Measurements from ENCODE around the gene CD4.
A peak's percentile ranks its signal among the peaks of the same experiment; 100 is the strongest.

CD4 gene

GRCh38 chr12:6827437-6827911 lies 38.1 kb downstream of the CD4 start:
- peak; percentile 99 for FAIRE-seq
- DNase-seq (ENCODE audit: low spot score): peak; percentile 91

- FAIRE-seq: peak; percentile 77
- peak; percentile 68 for DNase-seq (ENCODE audit: low spot score)
Observed at GRCh38 chr12:6827982-6828780, 38.9 kb downstream of the CD4 start, which contains the start of gene P3H3. Gene P3H3 (plus strand): TSS chr12:6828407. CDS start chr12:6828441, 34 bp downstream.

- peak; percentile 74 for FAIRE-seq
Observed at GRCh38 chr12:6828781-6829535, 39.6 kb downstream of the CD4 start.

GRCh38 chr12:6829536-6830220 lies 40.4 kb downstream of the CD4 start:
- FAIRE-seq: no peak

More at GRCh38 chr12:6828781-6829535, 39.6 kb downstream of the CD4 start:
- peak; percentile 64 for DNase-seq (ENCODE audit: low spot score)

GRCh38 chr12:6830286-6830890 lies 41.1 kb downstream of the CD4 start:
- FAIRE-seq (peak; percentile 48), DNase-seq (ENCODE audit: low spot score) (no peak)

More at GRCh38 chr12:6829536-6830220, 40.4 kb downstream of the CD4 start:
- DNase-seq (ENCODE audit: low spot score): peak; percentile 71

- DNase-seq (ENCODE audit: low spot score) (no peak), FAIRE-seq (no peak)
Observed at GRCh38 chr12:6830999-6831398, 41.7 kb downstream of the CD4 start.

GRCh38 chr12:6831450-6831995 lies 42.2 kb downstream of the CD4 start:
- DNase-seq (ENCODE audit: low spot score) (no peak), FAIRE-seq (peak; percentile 27)

- FAIRE-seq: no peak
Observed at GRCh38 chr12:6832125-6832524, 42.8 kb downstream of the CD4 start.

GRCh38 chr12:6833189-6833890 lies 44.0 kb downstream of the CD4 start:
- DNase-seq (ENCODE audit: low spot score) (no peak), FAIRE-seq (no peak)

More at GRCh38 chr12:6832125-6832524, 42.8 kb downstream of the CD4 start:
- DNase-seq (ENCODE audit: low spot score): no peak

- FAIRE-seq (no peak), DNase-seq (ENCODE audit: low spot score) (no peak)
Observed at GRCh38 chr12:6834254-6834653, 44.9 kb downstream of the CD4 start.

GRCh38 chr12:6834873-6835272 lies 45.5 kb downstream of the CD4 start:
- FAIRE-seq (no peak), DNase-seq (ENCODE audit: low spot score) (no peak)

- FAIRE-seq: no peak
- no peak for DNase-seq (ENCODE audit: low spot score)
Observed at GRCh38 chr12:6836851-6837250, 47.5 kb downstream of the CD4 start.

- FAIRE-seq (no peak), DNase-seq (ENCODE audit: low spot score) (no peak)
Observed at GRCh38 chr12:6837370-6838060, 48.2 kb downstream of the CD4 start.

- DNase-seq (ENCODE audit: low spot score) (no peak), FAIRE-seq (no peak)
Observed at GRCh38 chr12:6838854-6839253, 49.5 kb downstream of the CD4 start.

GRCh38 chr12:6839482-6840201 lies 50.3 kb downstream of the CD4 start:
- FAIRE-seq: no peak
- no peak for DNase-seq (ENCODE audit: low spot score)

GRCh38 chr12:6840330-6840729 lies 51.0 kb downstream of the CD4 start:
- FAIRE-seq (no peak), DNase-seq (ENCODE audit: low spot score) (no peak)

- no peak for FAIRE-seq
- DNase-seq (ENCODE audit: low spot score): no peak
Observed at GRCh38 chr12:6840761-6841515, 51.6 kb downstream of the CD4 start, which contains the start of gene GNB3. Gene GNB3 (plus strand): TSS chr12:6840925. CDS start chr12:6841288, 363 bp downstream.

GRCh38 chr12:6842075-6842474 lies 52.7 kb downstream of the CD4 start:
- FAIRE-seq (no peak), DNase-seq (ENCODE audit: low spot score) (no peak)

All from urothelium cell line (cell line).